ENCODE measurements around the gene ZNF777. TPM values are rescaled to one million over a fixed set of nuclear protein-coding genes. Genes with fewer than 3 reads are reported as not detected.

The ZNF777 gene
- total RNA-seq, 1 experiment from 2014 or later = 17.4 TPM

DNA sequence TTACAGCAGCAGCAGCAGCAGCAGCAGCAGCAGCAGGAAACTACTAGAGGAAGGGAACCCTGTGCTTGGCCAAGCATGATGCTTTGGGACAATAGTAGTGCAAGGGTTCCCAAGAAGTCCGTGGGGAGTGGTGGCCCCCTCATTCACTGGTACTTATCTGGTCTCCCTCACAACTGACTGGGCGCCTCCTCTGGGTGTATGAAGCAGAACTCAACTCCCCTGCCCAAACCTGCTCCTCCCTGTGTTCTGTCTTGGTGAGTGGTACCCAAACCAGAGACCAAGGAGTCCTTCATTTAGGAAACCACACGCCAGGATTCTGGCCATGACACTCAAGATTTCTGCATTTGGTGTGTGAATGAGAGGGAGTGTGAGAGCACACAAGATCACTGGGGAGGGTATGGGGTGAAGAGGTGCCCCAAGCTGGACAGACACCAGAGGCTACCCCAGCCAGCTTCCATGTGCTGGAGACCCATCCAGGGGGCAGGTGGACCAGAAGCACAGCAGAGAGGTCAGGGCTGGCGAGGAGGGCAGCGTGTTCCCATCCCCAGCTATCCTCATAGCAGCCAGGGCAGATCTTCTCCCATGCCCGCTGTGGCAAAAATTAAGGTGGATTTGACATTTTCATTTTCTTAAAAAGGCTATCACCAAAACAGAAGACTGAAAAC lies 10.6 kb upstream of the ZNF777 start:
- CTCF ChIA-PET = no interaction called here
- intact Hi-C loops (cut with micrococcal nuclease; ENCODE audit: unreplicated experiment) = no loop called here
- Histone ChIP-seq H3K27me3 (ENCODE audit: control insufficient read depth, insufficient read depth, low read length) (no peaks in the 10 kb centered on the region), H3K36me3 (ENCODE audit: control insufficient read depth, insufficient read depth, low read length) (peaks cover 6% of the 10 kb centered on the region), H3K4me1 (ENCODE audit: control insufficient read depth, insufficient read depth, low read length) (no peaks in the 10 kb centered on the region), H3K27ac (ENCODE audit: low read length) (no peak overlapping the region), H3K9me3 (ENCODE audit: control insufficient read depth, insufficient read depth, low read depth, low read length) (peaks cover 8% of the 10 kb centered on the region; the same call in 1 of the 2 replicates), H3K4me3 (ENCODE audit: low read depth in 2 of 2, low read length in 2 of 2) (no peak overlapping the region)
- TF ChIP-seq, protein P1, sequence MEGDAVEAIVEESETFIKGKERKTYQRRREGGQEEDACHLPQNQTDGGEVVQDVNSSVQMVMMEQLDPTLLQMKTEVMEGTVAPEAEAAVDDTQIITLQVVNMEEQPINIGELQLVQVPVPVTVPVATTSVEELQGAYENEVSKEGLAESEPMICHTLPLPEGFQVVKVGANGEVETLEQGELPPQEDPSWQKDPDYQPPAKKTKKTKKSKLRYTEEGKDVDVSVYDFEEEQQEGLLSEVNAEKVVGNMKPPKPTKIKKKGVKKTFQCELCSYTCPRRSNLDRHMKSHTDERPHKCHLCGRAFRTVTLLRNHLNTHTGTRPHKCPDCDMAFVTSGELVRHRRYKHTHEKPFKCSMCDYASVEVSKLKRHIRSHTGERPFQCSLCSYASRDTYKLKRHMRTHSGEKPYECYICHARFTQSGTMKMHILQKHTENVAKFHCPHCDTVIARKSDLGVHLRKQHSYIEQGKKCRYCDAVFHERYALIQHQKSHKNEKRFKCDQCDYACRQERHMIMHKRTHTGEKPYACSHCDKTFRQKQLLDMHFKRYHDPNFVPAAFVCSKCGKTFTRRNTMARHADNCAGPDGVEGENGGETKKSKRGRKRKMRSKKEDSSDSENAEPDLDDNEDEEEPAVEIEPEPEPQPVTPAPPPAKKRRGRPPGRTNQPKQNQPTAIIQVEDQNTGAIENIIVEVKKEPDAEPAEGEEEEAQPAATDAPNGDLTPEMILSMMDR (IDR thresholded peaks at IDR 0.05) = no peak
- no peak for TF ChIP-seq SIN3A (IDR thresholded peaks at IDR 0.05; ENCODE audit: borderline replicate concordance, insufficient read depth, low read depth, low read length)
- no peak for TF ChIP-seq POLR2AphosphoS5 (IDR thresholded peaks at IDR 0.05; ENCODE audit: low read depth, low read length)
- TF ChIP-seq, protein P2, sequence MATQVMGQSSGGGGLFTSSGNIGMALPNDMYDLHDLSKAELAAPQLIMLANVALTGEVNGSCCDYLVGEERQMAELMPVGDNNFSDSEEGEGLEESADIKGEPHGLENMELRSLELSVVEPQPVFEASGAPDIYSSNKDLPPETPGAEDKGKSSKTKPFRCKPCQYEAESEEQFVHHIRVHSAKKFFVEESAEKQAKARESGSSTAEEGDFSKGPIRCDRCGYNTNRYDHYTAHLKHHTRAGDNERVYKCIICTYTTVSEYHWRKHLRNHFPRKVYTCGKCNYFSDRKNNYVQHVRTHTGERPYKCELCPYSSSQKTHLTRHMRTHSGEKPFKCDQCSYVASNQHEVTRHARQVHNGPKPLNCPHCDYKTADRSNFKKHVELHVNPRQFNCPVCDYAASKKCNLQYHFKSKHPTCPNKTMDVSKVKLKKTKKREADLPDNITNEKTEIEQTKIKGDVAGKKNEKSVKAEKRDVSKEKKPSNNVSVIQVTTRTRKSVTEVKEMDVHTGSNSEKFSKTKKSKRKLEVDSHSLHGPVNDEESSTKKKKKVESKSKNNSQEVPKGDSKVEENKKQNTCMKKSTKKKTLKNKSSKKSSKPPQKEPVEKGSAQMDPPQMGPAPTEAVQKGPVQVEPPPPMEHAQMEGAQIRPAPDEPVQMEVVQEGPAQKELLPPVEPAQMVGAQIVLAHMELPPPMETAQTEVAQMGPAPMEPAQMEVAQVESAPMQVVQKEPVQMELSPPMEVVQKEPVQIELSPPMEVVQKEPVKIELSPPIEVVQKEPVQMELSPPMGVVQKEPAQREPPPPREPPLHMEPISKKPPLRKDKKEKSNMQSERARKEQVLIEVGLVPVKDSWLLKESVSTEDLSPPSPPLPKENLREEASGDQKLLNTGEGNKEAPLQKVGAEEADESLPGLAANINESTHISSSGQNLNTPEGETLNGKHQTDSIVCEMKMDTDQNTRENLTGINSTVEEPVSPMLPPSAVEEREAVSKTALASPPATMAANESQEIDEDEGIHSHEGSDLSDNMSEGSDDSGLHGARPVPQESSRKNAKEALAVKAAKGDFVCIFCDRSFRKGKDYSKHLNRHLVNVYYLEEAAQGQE (IDR thresholded peaks at IDR 0.05; ENCODE audit: insufficient read depth in 1 of 2, low read depth in 2 of 2, low read length in 1 of 2) = no peak
- TF ChIP-seq TCF7L2 (IDR thresholded peaks at IDR 0.05; ENCODE audit: low read depth, low read length) = no peak
- ATAC-seq = no peak
- POLR2A ChIA-PET = no interaction called here
- DNase-seq (ENCODE audit: low read depth, low spot score) = no peak
- no TSS peak for BruUV-seq (replicated peaks)
- in situ Hi-C loops (cut with HindIII; ENCODE audit: low pct_unique_long_range_greater_than_20kb, low sequenced_read_pairs) = no loop called here

DNA sequence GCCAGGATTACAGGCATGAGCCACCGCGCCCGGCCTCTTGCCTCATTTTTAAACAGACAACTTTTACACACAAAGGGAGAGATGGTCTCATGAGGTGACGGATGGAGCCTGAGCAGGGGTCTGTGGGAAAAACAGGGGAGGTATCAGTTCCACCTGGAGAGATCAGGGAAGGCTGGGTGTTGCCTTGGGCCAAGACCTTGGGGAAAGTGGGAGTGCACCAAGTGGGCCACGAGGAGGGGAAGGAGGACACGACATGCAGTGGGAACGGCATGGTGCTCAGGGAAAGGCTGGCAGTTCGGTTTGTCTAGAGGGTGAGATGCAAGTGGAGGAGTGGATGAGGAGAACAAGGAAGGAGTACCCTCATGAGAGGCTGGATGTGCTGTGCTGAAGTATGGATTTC lies 8.9 kb upstream of the ZNF777 start:
- no peak overlapping the region for H3K27ac ChIP-seq (ENCODE audit: low read length)
- no peak overlapping the region for H3K4me3 ChIP-seq (ENCODE audit: low read depth in 2 of 2, low read length in 2 of 2)
- H3K4me1 ChIP-seq (ENCODE audit: control insufficient read depth, insufficient read depth, low read length) = no peaks in the 10 kb centered on the region
- intact Hi-C loops (cut with micrococcal nuclease; ENCODE audit: unreplicated experiment) (no loop called here), in situ Hi-C loops (cut with HindIII; ENCODE audit: low pct_unique_long_range_greater_than_20kb, low sequenced_read_pairs) (no loop called here)
- ChIA-PET CTCF (no interaction called here), POLR2A (no interaction called here)
- H3K27me3 ChIP-seq (ENCODE audit: control insufficient read depth, insufficient read depth, low read length) = no peaks in the 10 kb centered on the region
- peaks cover 8% of the 10 kb centered on the region; the same call in 1 of the 2 replicates for H3K9me3 ChIP-seq (ENCODE audit: control insufficient read depth, insufficient read depth, low read depth, low read length)
- BruUV-seq (replicated peaks) = no TSS peak
- ATAC-seq (peak; percentile 31; the same call in 1 of the 2 replicates), DNase-seq (ENCODE audit: low read depth, low spot score) (no peak)
- TF ChIP-seq TCF7L2 (IDR thresholded peaks at IDR 0.05; ENCODE audit: low read depth, low read length) = no peak
- peaks cover 6% of the 10 kb centered on the region for H3K36me3 ChIP-seq (ENCODE audit: control insufficient read depth, insufficient read depth, low read length)

DNA sequence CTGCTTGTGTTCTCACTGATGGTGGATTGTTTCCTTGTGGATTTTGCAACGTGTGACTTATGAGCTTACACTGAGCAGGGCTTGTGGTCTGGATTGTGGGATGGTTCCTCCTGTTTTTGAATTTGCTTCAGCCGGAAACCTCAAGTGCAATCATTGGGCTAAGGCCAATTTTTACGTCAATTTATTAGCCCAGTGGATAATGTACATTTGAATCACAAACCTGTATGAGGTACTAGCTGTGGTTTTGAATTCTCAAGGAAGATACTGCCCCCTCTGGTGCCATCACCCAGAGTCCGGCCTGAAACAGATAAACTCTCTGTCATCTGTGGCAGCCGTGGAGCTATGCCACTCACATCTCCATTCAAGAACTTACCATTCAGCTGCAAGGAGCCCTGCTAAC lies 7.3 kb upstream of the ZNF777 start:
- POLR2A ChIA-PET = no interaction called here
- intact Hi-C loops (cut with micrococcal nuclease; ENCODE audit: unreplicated experiment) = no loop called here

More for the DNA sequence above, 7.3 kb upstream of the ZNF777 start:
- in situ Hi-C loops (cut with HindIII; ENCODE audit: low pct_unique_long_range_greater_than_20kb, low sequenced_read_pairs) = no loop called here
- no peak for TF ChIP-seq SIN3A (IDR thresholded peaks at IDR 0.05; ENCODE audit: borderline replicate concordance, insufficient read depth, low read depth, low read length)
- no peak for TF ChIP-seq POLR2AphosphoS5 (IDR thresholded peaks at IDR 0.05; ENCODE audit: low read depth, low read length)
- TF ChIP-seq, protein P2 (IDR thresholded peaks at IDR 0.05; ENCODE audit: insufficient read depth in 1 of 2, low read depth in 2 of 2, low read length in 1 of 2) = no peak
- TF ChIP-seq, protein P1 (IDR thresholded peaks at IDR 0.05) = no peak
- no peak for TF ChIP-seq TCF7L2 (IDR thresholded peaks at IDR 0.05; ENCODE audit: low read depth, low read length)
- CTCF ChIA-PET = no interaction called here
- no peak for DNase-seq (ENCODE audit: low read depth, low spot score)
- H3K27me3 ChIP-seq (ENCODE audit: control insufficient read depth, insufficient read depth, low read length) = no peaks in the 10 kb centered on the region
- H3K27ac ChIP-seq (ENCODE audit: low read length) = no peak overlapping the region
- no peaks in the 10 kb centered on the region for H3K4me1 ChIP-seq (ENCODE audit: control insufficient read depth, insufficient read depth, low read length)
- H3K9me3 ChIP-seq (ENCODE audit: control insufficient read depth, insufficient read depth, low read depth, low read length) = peaks cover 8% of the 10 kb centered on the region; the same call in 1 of the 2 replicates
- no peak for ATAC-seq
- H3K4me3 ChIP-seq (ENCODE audit: low read depth in 2 of 2, low read length in 2 of 2) = no peak overlapping the region
- H3K36me3 ChIP-seq (ENCODE audit: control insufficient read depth, insufficient read depth, low read length) = peaks cover 1% of the 10 kb centered on the region; the same call in 1 of the 2 replicates
- BruUV-seq (replicated peaks) = no TSS peak

All from Panc1 (cell line).